ENCODE measurements around the gene LDLRAD4.

Gene LDLRAD4

DNA sequence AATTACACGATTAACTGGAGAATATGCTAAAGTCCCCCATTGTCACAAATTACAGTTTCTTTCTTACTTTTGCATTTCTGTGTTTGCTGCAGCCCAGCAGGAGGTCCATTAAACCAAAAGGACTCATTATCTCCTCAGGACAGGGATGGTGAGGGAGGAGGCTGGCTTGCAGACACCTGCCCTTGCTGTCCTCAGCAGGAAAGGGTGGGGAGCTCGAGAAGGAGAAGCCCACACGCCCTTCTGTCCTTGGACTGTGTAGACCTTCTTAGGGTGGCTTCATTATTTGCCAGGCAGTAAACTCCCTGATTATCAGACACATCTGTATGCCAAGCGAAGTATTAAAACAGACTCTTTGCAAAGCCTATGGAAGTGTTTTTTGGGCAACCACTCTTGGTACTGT, 196.0 kb downstream of the LDLRAD4 start:
- no peaks in the 10 kb centered on the region for H3K4me1 ChIP-seq (ENCODE audit: control insufficient read depth, insufficient read depth, low read length)
- no peak overlapping the region for H3K4me3 ChIP-seq (ENCODE audit: low read length)
- H3K36me3 ChIP-seq (ENCODE audit: insufficient read depth, low read length), result no peaks in the 10 kb centered on the region
- H3K27me3 ChIP-seq (ENCODE audit: control insufficient read depth, insufficient read depth, low read length), result no peaks in the 10 kb centered on the region
- H3K9ac ChIP-seq (ENCODE audit: low read depth, low read length), result no peak overlapping the region
- H3K9me3 ChIP-seq (replicated peaks; ENCODE audit: low read length), result no peaks in the 10 kb centered on the region
- H3K4me2 ChIP-seq (ENCODE audit: low read length), result no peak overlapping the region

DNA sequence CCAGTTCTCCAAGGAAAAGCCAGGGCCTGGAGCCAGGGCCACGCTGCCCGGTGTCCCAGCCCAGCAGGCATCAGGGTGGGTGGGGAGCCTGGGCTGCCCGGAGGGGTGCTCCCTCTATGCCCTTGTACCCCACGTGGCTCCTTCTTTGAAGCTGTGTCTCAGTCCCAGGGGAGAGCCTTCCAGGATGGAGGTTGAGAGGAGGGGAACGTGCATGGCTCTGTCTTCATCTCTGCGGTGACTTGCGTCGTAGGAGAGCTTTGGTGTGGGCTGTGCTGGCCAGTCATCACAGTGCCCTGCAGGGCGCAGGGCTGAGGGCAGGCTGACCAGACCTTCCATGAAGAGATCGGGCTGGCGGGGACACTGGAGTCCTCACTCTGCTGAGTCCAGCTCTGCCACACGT, 197.2 kb downstream of the LDLRAD4 start:
- H3K4me3 ChIP-seq (ENCODE audit: low read length), result no peak overlapping the region
- H3K4me1 ChIP-seq (ENCODE audit: control insufficient read depth, insufficient read depth, low read length), result no peaks in the 10 kb centered on the region
- H3K27me3 ChIP-seq (ENCODE audit: control insufficient read depth, insufficient read depth, low read length), result no peaks in the 10 kb centered on the region
- H3K4me2 ChIP-seq (ENCODE audit: low read length), result no peak overlapping the region
- H3K9me3 ChIP-seq (replicated peaks; ENCODE audit: low read length), result no peaks in the 10 kb centered on the region
- no peak overlapping the region for H3K9ac ChIP-seq (ENCODE audit: low read depth, low read length)
- H3K36me3 ChIP-seq (ENCODE audit: insufficient read depth, low read length), result no peaks in the 10 kb centered on the region

DNA sequence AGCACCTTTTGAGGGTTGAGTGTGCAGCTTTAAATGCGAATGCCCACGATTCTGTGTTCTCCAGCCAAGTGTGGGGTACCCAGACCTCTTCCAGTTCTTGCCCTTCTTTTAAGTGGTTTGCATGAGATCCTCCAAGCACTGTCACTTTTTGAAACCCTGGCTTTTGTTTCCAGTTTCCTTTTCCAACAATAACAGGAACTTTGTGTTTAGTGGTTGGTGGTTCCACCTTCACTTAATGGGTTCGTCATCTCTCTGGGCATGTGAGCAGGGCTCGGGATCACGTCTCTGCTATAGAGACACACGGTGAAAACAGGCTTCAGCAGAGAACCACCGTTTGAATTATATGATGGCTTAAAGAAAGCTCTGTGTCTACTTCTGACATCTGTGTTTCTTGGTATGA, 197.6 kb downstream of the LDLRAD4 start:
- H3K36me3 ChIP-seq (ENCODE audit: insufficient read depth, low read length), result no peaks in the 10 kb centered on the region
- H3K27me3 ChIP-seq (ENCODE audit: control insufficient read depth, insufficient read depth, low read length), result no peaks in the 10 kb centered on the region
- H3K9ac ChIP-seq (ENCODE audit: low read depth, low read length), result no peak overlapping the region
- no peak overlapping the region for H3K4me2 ChIP-seq (ENCODE audit: low read length)
- H3K9me3 ChIP-seq (replicated peaks; ENCODE audit: low read length), result no peaks in the 10 kb centered on the region
- no peak overlapping the region for H3K4me3 ChIP-seq (ENCODE audit: low read length)
- no peaks in the 10 kb centered on the region for H3K4me1 ChIP-seq (ENCODE audit: control insufficient read depth, insufficient read depth, low read length)

DNA sequence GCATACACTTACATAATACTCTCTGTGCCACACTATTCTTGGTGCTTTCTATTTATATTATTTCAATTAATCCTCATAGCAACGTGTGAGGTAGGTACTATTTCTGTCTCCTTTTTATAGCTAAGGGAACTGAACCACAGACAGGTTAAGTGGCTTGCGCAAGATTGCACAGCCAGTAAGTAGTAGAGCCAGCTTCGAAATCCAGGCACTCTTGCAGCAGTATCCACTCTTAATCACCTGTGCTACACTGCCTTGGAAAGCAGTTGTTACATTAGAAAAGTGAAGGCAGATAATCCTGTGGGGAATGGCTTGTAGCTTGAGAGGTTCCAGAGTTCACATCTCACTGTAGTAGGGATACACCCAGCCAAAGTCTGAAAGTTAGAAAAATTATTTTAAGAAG, 198.3 kb downstream of the LDLRAD4 start:
- no peak overlapping the region for H3K4me3 ChIP-seq (ENCODE audit: low read length)
- no peak overlapping the region for H3K9ac ChIP-seq (ENCODE audit: low read depth, low read length)
- no peaks in the 10 kb centered on the region for H3K4me1 ChIP-seq (ENCODE audit: control insufficient read depth, insufficient read depth, low read length)
- H3K36me3 ChIP-seq (ENCODE audit: insufficient read depth, low read length), result no peaks in the 10 kb centered on the region
- H3K9me3 ChIP-seq (replicated peaks; ENCODE audit: low read length), result no peaks in the 10 kb centered on the region
- no peaks in the 10 kb centered on the region for H3K27me3 ChIP-seq (ENCODE audit: control insufficient read depth, insufficient read depth, low read length)
- H3K4me2 ChIP-seq (ENCODE audit: low read length), result no peak overlapping the region

DNA sequence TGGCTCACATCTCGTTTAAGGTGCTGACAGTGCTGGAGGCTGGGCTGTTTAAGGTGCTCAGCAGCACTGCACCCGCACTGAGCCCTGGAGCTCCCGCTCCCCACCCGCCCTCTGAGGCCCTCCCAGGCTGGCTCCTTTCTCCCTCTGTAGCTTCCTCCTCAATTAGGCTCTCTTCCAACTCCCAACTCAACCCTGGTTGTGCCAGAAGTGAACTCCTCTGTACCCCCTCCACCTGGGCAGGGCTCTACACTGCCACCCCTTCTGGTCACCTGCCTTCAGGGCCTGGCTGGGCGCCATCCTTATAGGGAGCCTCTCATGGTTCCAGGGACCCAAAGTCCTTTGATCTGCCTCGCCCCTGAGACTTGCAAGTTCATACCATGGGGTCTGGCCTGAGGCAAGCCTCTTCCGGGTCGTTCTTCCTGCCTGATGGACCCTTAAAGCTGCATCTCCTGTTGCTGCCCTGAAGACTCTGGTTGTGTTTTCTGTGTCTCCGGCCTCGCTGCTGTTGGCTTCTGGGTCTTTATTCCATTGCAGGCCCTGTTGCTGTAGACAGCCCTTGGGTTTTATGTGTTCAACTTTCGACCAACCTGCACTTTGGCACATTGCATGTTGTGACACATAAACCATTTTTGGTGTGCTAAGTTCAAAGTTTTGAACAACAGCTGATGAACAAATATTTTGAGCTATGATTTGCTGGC, 199.6 kb downstream of the LDLRAD4 start:
- Histone ChIP-seq H3K4me3 (ENCODE audit: low read length) (no peak overlapping the region), H3K36me3 (ENCODE audit: insufficient read depth, low read length) (no peaks in the 10 kb centered on the region), H3K4me1 (ENCODE audit: control insufficient read depth, insufficient read depth, low read length) (no peaks in the 10 kb centered on the region), H3K27me3 (ENCODE audit: control insufficient read depth, insufficient read depth, low read length) (no peaks in the 10 kb centered on the region), H3K9ac (ENCODE audit: low read depth, low read length) (no peak overlapping the region), H3K9me3 (replicated peaks; ENCODE audit: low read length) (no peaks in the 10 kb centered on the region), H3K4me2 (ENCODE audit: low read length) (no peak overlapping the region)

DNA sequence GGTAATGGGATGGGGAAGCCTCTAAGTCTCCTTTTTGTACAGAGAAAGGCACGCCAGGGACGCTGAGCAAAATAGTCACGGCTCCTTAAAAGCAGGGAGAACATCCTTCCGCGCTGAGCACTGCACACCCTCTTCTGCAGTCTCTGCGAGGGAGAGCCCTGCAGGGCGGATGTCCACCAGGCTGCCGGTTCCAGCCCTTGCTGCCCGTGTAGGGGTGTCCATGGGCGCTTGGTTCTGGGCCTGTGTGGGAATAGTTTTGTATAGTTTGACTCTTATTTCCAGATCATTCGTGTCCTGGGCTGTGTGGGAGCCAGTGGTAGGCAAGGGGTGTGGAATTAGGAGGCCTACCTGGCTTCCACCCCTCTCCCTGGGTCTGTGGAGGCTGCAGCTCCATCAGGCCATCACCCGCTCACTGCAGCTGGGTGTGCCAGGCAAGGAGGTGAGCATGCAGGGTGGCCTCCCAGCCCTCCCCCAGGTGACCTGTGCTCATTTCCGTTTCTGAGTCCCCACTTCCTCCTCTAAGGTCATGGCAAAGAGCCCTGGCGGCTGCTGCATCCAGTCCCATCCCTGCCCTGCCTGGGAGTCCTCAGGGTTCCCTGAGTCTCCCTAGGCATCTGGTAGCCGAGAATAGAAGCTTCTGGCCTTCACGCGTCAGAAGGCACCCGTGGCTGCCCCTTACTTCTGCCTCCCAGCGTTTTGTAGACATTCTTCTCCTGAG, 202.6 kb downstream of the LDLRAD4 start:
- Histone ChIP-seq H3K9me3 (replicated peaks; ENCODE audit: low read length) (no peaks in the 10 kb centered on the region), H3K4me1 (ENCODE audit: control insufficient read depth, insufficient read depth, low read length) (no peaks in the 10 kb centered on the region), H3K4me2 (ENCODE audit: low read length) (no peak overlapping the region), H3K9ac (ENCODE audit: low read depth, low read length) (no peak overlapping the region), H3K36me3 (ENCODE audit: insufficient read depth, low read length) (no peaks in the 10 kb centered on the region), H3K4me3 (ENCODE audit: low read length) (no peak overlapping the region), H3K27me3 (ENCODE audit: control insufficient read depth, insufficient read depth, low read length) (no peaks in the 10 kb centered on the region)

DNA sequence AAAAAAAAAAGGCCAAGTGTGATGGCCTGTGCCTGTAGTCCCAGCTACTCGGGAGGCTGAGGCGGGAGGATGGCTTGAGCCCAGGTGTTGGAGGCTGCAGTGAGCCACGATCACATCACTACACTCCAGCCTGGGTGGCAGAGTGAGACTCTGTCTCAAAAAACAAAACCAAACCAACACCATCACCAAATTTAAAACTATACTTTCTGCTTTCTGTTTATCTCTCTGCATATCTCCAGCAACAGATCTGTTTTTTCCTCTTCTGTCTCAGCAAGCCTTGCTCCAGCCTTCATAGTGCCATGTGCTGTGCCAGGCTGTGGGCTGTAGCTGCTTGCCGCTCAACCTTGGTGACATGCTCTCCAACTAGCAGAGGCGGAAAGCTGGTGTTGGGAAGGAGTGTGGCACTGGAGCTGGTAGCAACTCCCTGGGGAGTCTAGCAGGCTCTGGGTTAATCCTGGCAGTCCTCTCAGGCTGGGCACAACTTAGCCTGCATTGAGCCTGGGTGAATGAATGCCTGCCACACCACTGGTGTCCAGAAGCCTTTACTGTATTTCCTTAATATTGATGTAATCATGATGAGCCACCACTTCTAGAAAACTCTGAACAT, 204.1 kb downstream of the LDLRAD4 start:
- Histone ChIP-seq H3K4me3 (ENCODE audit: low read length) (no peak overlapping the region), H3K27me3 (ENCODE audit: control insufficient read depth, insufficient read depth, low read length) (no peaks in the 10 kb centered on the region), H3K4me2 (ENCODE audit: low read length) (no peak overlapping the region), H3K9ac (ENCODE audit: low read depth, low read length) (no peak overlapping the region), H3K36me3 (ENCODE audit: insufficient read depth, low read length) (no peaks in the 10 kb centered on the region), H3K4me1 (ENCODE audit: control insufficient read depth, insufficient read depth, low read length) (no peaks in the 10 kb centered on the region), H3K9me3 (replicated peaks; ENCODE audit: low read length) (no peaks in the 10 kb centered on the region)

DNA sequence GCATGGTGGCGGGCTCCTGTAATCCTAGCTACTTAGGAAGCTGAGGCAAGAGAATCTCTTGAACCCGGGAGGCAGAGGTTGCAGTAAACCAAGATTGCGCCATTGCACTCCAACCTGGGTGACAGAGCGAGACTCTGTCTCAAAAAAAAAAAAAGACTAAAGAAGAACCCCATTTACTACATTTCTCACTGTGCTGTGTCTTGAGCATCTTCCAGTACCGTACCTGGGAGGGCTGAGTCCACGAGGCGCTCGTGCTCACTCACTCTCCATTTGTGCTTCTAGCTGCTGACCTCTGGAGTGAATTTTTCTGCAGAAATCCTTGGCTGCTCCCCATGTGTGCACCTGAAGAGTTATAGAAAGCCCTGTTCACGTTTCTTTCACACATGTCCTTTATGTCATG, 204.8 kb downstream of the LDLRAD4 start:
- Histone ChIP-seq H3K27me3 (ENCODE audit: control insufficient read depth, insufficient read depth, low read length) (no peaks in the 10 kb centered on the region), H3K4me3 (ENCODE audit: low read length) (no peak overlapping the region)

DNA sequence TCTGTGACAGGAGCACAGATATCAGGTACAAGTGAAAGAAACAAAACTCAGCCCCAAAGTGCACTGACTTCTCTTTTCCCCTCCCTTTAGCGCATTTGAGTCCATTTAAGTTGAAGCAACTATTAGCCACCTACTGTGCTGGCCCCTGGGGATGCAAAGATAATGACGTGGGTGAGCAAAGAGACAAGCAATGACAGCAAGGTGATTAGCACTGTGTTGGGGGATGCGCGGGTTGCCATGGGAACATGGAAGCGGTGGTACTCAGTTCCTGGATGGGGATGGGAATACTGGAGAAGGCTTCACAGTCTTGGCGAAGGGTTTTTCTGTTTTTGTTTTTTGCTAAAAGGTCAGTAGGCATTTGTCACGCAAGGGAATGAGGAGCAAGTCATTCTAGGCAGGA, 205.8 kb downstream of the LDLRAD4 start:
- Histone ChIP-seq H3K4me2 (ENCODE audit: low read length) (no peak overlapping the region), H3K27me3 (ENCODE audit: control insufficient read depth, insufficient read depth, low read length) (no peaks in the 10 kb centered on the region), H3K9ac (ENCODE audit: low read depth, low read length) (no peak overlapping the region), H3K4me3 (ENCODE audit: low read length) (no peak overlapping the region), H3K9me3 (replicated peaks; ENCODE audit: low read length) (no peaks in the 10 kb centered on the region), H3K36me3 (ENCODE audit: insufficient read depth, low read length) (no peaks in the 10 kb centered on the region), H3K4me1 (ENCODE audit: control insufficient read depth, insufficient read depth, low read length) (no peaks in the 10 kb centered on the region)

More for the DNA sequence above, 204.8 kb downstream of the LDLRAD4 start:
- no peaks in the 10 kb centered on the region for H3K36me3 ChIP-seq (ENCODE audit: insufficient read depth, low read length)
- H3K9me3 ChIP-seq (replicated peaks; ENCODE audit: low read length), result no peaks in the 10 kb centered on the region
- H3K4me2 ChIP-seq (ENCODE audit: low read length), result no peak overlapping the region
- H3K9ac ChIP-seq (ENCODE audit: low read depth, low read length), result no peak overlapping the region
- H3K4me1 ChIP-seq (ENCODE audit: control insufficient read depth, insufficient read depth, low read length), result no peaks in the 10 kb centered on the region

DNA sequence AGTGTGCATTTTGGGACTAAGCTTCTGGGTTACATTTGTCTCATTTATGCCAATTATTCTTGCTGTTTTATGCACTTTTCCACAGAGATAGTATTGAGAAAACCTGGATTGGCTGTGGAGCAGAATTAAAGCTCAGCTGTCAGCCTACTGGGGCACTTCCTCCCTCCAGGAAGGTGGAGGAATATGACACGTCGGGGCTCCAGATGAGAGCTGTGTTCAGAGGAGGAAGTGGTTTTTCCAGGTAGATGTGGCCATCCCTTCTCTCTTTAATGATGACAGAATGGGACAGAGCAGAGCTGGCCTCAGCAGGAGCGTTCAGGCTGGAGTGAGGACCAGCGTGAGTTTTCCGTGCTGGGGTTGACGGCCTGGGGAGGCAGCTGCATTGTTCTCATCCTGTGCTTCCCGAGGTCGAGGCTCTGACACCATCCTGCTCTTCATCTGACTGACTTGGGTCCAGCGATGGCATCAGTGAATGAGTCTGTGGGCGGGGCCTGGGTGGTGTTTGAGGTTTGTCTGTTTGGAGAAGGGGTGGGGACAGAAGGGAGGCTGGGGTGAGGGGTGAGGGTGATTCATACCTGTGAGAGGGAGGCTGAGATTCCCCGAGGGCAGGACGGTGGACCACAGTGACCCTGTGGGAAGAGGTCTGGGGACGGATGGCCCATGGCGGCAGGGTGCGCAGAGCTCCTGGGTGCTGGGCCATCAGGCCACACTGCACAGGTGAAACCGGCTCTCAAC, 207.0 kb downstream of the LDLRAD4 start:
- Histone ChIP-seq H3K9me3 (replicated peaks; ENCODE audit: low read length) (no peaks in the 10 kb centered on the region), H3K4me3 (ENCODE audit: low read length) (no peak overlapping the region), H3K9ac (ENCODE audit: low read depth, low read length) (no peak overlapping the region), H3K36me3 (ENCODE audit: insufficient read depth, low read length) (no peaks in the 10 kb centered on the region), H3K4me2 (ENCODE audit: low read length) (no peak overlapping the region), H3K27me3 (ENCODE audit: control insufficient read depth, insufficient read depth, low read length) (no peaks in the 10 kb centered on the region), H3K4me1 (ENCODE audit: control insufficient read depth, insufficient read depth, low read length) (no peaks in the 10 kb centered on the region)

DNA sequence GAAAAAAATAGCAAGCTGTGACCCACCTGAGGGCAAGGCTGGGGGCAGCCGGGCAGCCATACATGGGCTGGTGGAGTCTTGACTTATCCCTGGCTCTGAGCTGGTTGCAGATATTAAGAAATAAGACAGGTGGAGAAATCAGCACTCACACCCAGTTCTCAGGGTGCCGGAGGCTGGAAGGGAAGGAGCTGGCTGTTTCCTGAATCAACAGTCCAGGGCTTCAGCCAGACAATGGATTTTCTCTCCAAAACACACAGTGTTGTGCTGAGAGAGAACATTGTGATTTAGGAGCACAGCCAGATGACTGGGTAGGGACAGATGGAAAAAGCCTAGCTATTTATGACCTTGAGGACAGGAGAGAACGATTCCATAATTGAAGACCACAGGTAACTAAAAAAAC, 208.8 kb downstream of the LDLRAD4 start:
- H3K4me2 ChIP-seq (ENCODE audit: low read length), result no peak overlapping the region
- H3K9me3 ChIP-seq (replicated peaks; ENCODE audit: low read length), result no peaks in the 10 kb centered on the region
- H3K4me1 ChIP-seq (ENCODE audit: control insufficient read depth, insufficient read depth, low read length), result no peaks in the 10 kb centered on the region
- H3K27me3 ChIP-seq (ENCODE audit: control insufficient read depth, insufficient read depth, low read length), result no peaks in the 10 kb centered on the region
- no peaks in the 10 kb centered on the region for H3K36me3 ChIP-seq (ENCODE audit: insufficient read depth, low read length)
- no peak overlapping the region for H3K9ac ChIP-seq (ENCODE audit: low read depth, low read length)
- H3K4me3 ChIP-seq (ENCODE audit: low read length), result no peak overlapping the region

Measured in skeletal muscle satellite cell (primary cell).